Nephron progenitor cell (in vitro differentiated cells): ENCODE results near the gene AHR.

Experiments used
- DNase-seq: peaks from one replicate; pipeline ENCODE4 v3.0.0; 2021
- H3K27ac Mint-ChIP-seq: 2 replicates; pipeline ENCODE4 v1.8.0; 2021; ENCODE audit warnings: mild to moderate bottlenecking, moderate library complexity, mixed read lengths
- H3K27me3 Mint-ChIP-seq: 2 replicates; pipeline ENCODE4 v1.8.0; 2021; ENCODE audit warnings: mild to moderate bottlenecking, low read depth, mixed read lengths; ENCODE audit not compliant: poor library complexity
- H3K36me3 Mint-ChIP-seq: 2 replicates; pipeline ENCODE4 v1.8.0; 2021; ENCODE audit warnings: low read depth, mixed read lengths
- H3K4me1 Mint-ChIP-seq: 2 replicates; pipeline ENCODE4 v1.8.0; 2021; ENCODE audit warnings: mixed read lengths
- H3K4me3 Mint-ChIP-seq: 2 replicates; pipeline ENCODE4 v1.8.0; 2021; ENCODE audit warnings: mild to moderate bottlenecking, moderate library complexity, mixed read lengths
- H3K9me3 Mint-ChIP-seq: 2 replicates; pipeline ENCODE4 v1.8.0; 2021; ENCODE audit warnings: mild to moderate bottlenecking, moderate library complexity, mixed read lengths
- CTCF ChIP-seq: fragments of 200-600 bp; sonication (generic); IDR thresholded peaks from 2 replicates; pipeline ENCODE4 v1.5.0; 2021; ENCODE audit warnings: antibody characterized with exemption

Gene AHR

GRCh38 chr7:17313194-17313593, 14.7 kb downstream of the AHR start:
- H3K27ac Mint-ChIP-seq = no peak overlapping the region
- H3K36me3 Mint-ChIP-seq = no peaks in the 10 kb centered on the region
- TF ChIP-seq CTCF = no peak
- no peaks in the 10 kb centered on the region for H3K4me1 Mint-ChIP-seq
- DNase-seq = no peak
- H3K9me3 Mint-ChIP-seq = no peaks in the 10 kb centered on the region
- peaks cover 3% of the 10 kb centered on the region for H3K27me3 Mint-ChIP-seq
- no peak overlapping the region for H3K4me3 Mint-ChIP-seq

- no peaks in the 10 kb centered on the region for H3K27me3 Mint-ChIP-seq
- no peaks in the 10 kb centered on the region for H3K4me1 Mint-ChIP-seq
- no peaks in the 10 kb centered on the region for H3K9me3 Mint-ChIP-seq
- DNase-seq = no peak
- H3K36me3 Mint-ChIP-seq = no peaks in the 10 kb centered on the region
- no peak for TF ChIP-seq CTCF
- H3K27ac Mint-ChIP-seq = no peak overlapping the region
- H3K4me3 Mint-ChIP-seq = no peak overlapping the region
Observed at GRCh38 chr7:17315974-17316373, 17.5 kb downstream of the AHR start.

- H3K27me3 Mint-ChIP-seq = no peaks in the 10 kb centered on the region
- no peaks in the 10 kb centered on the region for H3K9me3 Mint-ChIP-seq
- no peaks in the 10 kb centered on the region for H3K36me3 Mint-ChIP-seq
- no peak for TF ChIP-seq CTCF
- H3K4me1 Mint-ChIP-seq = no peaks in the 10 kb centered on the region
- no peak for DNase-seq
- no peak overlapping the region for H3K27ac Mint-ChIP-seq
- H3K4me3 Mint-ChIP-seq = no peak overlapping the region
Observed at GRCh38 chr7:17318146-17318545, 19.7 kb downstream of the AHR start.

- DNase-seq = no peak
- no peak overlapping the region for H3K4me3 Mint-ChIP-seq
- H3K4me1 Mint-ChIP-seq = no peaks in the 10 kb centered on the region
- TF ChIP-seq CTCF = no peak
- H3K27me3 Mint-ChIP-seq = no peaks in the 10 kb centered on the region
- no peaks in the 10 kb centered on the region for H3K36me3 Mint-ChIP-seq
- no peaks in the 10 kb centered on the region for H3K9me3 Mint-ChIP-seq
- H3K27ac Mint-ChIP-seq = no peak overlapping the region
Observed at GRCh38 chr7:17319164-17320101, 21.0 kb downstream of the AHR start.

- no peak overlapping the region for H3K27ac Mint-ChIP-seq
- no peaks in the 10 kb centered on the region for H3K36me3 Mint-ChIP-seq
- no peaks in the 10 kb centered on the region for H3K9me3 Mint-ChIP-seq
- no peaks in the 10 kb centered on the region for H3K27me3 Mint-ChIP-seq
- no peaks in the 10 kb centered on the region for H3K4me1 Mint-ChIP-seq
- no peak for DNase-seq
- no peak for TF ChIP-seq CTCF
- H3K4me3 Mint-ChIP-seq = no peak overlapping the region
Observed at GRCh38 chr7:17320102-17320497, 21.6 kb downstream of the AHR start.

- TF ChIP-seq CTCF = no peak
- Mint-ChIP-seq H3K36me3 (no peaks in the 10 kb centered on the region), H3K9me3 (no peaks in the 10 kb centered on the region), H3K27me3 (no peaks in the 10 kb centered on the region), H3K27ac (no peak overlapping the region), H3K4me1 (no peaks in the 10 kb centered on the region), H3K4me3 (no peak overlapping the region)
- DNase-seq = no peak
Observed at GRCh38 chr7:17320657-17321056, 22.2 kb downstream of the AHR start.
